ENCODE data around the gene SAMD5.
"Not testable (repeated sequence)": the region's sequence is repeated elsewhere in the genome, so short reads cannot be mapped to it uniquely, and the experiment has no call there.

Gene SAMD5

GRCh38 chr6:147528511-147529145 is 20.1 kb downstream of the SAMD5 start:
- DNase-seq, result no peak

- DNase-seq, result no peak
Observed at GRCh38 chr6:147530132-147531060, 21.9 kb downstream of the SAMD5 start.

DNA sequence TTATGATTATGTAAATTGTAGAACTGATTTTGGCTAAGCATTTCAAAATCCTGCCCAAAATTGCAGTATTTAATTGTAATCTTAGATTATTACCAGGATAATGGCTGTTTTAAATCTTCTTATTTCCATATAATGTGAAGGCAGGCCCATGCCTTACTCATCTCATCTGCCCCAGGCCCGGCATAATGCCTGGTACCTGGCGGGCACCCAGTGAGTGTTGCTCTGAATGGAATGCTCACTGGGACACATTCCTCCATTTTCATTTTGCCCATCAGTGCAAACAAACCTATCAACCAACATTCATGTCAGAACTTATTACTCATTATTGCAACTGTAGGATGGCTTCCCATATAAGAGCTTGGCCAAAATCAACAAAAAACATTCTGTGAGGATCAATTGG is 22.8 kb downstream of the SAMD5 start:
- DNase-seq, result no peak

DNA sequence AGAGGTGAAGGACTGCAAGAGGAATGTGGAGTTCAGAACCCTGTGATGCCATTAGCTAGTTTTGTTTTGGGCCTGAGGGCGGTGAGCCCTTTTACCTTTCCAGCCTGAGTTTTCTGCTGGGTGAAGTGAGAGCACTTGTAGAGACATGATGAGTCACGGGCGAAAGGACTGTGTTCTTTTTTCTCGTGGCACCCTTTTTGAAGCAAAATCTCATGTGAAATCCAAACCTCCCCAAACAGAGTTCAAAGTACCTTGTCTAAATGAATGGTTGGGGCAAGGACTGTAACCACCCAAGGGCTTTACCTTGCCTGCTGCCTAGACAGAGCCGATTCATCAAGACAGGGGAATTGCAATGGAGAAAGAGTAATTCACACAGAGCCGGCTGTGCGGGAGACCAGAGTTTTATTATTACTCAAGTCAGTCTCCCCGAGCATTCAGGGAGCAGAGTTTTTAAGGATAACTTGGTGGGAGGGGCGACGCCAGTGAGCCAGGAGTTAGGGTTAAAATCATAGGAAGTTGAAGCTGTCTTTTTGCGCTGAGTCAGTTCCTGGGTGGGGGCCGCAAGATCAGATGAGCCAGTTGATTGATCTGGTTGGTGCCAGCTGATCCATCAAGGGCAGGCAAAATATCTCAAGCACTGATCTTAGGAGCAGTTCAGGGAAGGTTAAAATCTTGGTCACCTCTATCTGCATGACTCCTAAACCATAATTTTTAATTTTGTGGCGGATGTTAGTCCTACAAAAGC is 25.8 kb downstream of the SAMD5 start:
- no peak for DNase-seq

GRCh38 chr6:147538821-147539220 is 30.3 kb downstream of the SAMD5 start:
- DNase-seq, result no peak

DNA sequence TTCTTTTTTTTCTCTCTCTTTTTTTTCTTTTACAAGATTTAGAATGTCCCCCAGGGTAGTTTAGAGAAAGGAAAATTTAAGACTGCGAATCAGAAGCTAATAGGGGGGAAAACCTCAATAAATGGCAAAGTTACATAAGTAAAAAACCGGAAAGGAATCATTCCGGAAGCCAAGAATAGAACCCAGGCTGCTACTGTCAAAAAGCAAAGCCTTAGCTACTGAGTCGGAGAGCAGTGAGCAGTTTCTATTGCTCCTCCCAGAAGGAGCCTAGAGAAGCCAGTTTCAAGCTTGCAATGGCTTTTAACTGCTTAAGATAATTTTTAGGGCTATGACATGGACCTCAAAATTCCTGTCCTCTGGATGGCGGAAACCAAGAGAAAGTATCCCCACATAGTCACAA is 31.6 kb downstream of the SAMD5 start:
- DNase-seq, result no peak

DNA sequence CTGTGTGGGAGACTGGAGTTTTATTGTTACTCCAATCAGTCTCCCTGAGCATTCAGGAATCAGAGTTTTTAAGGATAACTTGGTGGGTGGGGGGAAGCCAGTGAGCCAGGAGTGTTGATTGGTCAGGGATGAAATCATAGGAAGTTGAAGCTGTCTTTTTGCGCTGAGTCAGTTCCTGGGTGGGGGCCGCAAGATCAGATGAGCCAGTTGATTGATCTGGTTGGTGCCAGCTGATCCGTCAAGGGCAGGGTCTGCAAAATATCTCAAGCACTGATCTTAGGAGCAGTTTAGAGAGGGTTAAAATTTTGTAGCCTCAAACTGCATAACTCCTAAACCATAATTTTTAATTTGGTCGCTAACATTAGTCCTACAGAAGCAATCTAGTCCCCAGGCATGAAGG is 33.9 kb downstream of the SAMD5 start:
- not testable (repeated sequence) for DNase-seq

DNA sequence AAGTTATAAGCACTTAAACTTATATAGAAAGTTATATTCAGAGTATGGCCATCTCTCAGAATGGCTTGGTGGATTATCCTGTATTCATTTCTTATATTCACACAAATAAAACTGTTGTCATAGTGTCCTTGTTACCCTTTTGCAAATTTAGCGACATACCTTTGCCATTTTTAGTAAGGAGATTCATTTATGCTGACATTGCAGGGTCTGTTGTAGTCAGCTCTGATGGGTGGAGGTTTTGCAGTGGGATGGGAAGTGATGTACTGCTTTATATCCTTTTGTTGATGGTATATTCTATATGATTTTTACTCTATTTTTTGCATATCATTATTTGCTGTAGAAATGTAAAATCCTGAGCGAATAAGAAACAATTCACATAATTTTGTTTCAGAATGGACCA is 35.9 kb downstream of the SAMD5 start:
- no peak for DNase-seq

DNA sequence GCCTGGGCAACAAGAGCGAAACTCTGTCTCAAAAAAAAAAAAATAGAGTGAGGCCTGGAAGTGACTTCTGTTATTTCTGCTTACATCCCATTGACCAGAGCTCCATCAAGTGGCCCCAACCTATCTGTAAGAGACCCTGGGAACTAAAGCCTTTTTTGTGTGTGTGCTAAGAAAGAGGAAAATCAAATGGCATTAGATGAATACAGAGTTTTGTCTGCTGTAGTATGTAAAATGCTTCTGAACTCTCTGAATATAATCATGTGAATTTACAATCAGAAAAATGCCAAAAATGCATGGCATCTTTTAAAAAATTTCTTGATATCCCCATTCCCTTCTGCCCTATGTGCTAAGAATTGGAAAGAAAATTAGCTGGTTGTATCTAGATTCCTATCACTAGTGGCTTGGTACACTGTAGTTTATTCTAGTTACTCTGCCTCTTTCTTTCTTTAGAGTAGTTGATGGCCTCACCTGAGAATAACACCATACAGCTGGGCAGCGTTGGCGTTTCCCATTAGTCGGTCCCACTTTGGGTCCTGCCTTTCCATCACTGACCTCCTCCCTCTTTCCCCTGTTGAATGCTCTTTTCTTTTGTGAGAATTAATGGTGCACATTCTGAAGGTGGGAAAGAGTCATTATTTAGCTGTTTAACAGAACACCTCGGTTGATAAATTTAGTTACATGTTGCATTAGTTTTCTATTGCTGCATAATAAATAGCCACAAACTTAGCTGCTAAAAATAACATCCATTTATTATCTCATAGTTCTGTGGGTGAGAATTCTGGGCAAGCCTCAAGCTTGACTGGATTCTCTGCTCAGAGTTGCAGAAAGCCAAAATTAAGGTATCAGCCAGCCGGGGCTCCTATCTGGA is 38.2 kb downstream of the SAMD5 start:
- no peak for DNase-seq

- no peak for DNase-seq
Observed at GRCh38 chr6:147547369-147547902, 38.9 kb downstream of the SAMD5 start.

DNA sequence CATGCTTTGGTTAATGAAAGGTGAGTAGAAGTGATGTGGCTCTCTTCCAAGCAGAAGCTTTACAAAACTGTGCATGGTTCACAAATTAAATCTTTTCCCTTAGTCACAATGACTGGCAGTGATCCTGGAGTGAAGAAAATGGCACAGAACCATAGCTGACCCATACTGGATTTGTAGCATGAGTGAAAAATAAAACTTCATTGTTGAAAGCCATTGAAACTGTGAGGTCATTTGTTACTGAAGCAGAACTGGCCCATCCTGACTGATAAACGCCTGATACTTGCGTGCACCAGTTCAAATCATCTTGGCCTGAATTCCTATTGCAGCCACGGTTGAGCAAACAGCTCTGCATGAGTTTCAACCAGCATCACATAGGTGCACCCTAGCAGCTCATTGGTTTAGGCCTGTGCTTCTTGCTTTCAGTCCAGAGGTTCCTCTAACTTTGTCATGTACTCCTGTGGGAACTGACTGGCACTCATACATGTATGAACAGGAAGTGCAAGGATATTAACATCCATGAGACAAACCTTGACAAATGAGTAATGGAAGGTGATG is 40.5 kb downstream of the SAMD5 start:
- DNase-seq, result no peak

DNA sequence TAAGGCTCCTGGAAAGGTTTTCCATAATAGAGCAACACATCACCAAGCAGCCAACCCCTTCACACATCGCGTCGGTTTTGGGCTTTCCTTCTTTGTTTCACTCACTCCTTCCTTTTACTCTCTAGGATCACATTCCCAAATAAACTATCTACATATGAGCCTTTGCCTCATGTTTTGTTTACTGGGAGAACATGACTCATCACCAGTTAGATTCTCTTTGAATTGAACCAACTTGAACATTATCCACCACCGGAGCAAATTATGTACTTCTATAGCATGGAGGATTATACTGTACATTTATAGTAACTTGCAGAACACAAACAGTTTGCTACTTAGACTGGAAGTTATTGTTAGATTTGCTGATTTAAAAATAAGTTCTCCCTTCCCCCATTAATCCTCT is 41.0 kb downstream of the SAMD5 start:
- no peak for DNase-seq

DNA sequence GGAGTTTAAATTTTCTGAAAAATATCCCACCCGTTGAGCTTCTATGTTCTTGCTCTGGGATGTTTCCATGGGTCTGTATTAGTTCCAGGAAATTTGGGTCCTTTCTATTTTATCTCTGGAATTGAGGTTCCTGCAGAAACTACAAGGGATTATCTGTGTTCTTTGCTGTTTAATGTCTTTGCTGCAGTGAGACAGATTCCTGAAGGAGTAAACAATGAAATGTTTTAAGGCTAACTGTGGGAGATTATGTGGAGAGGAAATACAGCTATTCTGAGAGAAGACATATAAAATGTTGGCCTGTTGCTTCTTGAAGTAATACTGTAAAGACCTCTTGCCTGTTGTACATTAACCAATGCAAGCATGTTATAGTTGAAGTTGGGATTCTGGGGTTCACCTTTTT is 43.5 kb downstream of the SAMD5 start:
- no peak for DNase-seq

GRCh38 chr6:147553099-147553498 is 44.6 kb downstream of the SAMD5 start:
- no peak for DNase-seq

- no peak for DNase-seq
Observed at GRCh38 chr6:147554281-147554680, 45.8 kb downstream of the SAMD5 start.

DNA sequence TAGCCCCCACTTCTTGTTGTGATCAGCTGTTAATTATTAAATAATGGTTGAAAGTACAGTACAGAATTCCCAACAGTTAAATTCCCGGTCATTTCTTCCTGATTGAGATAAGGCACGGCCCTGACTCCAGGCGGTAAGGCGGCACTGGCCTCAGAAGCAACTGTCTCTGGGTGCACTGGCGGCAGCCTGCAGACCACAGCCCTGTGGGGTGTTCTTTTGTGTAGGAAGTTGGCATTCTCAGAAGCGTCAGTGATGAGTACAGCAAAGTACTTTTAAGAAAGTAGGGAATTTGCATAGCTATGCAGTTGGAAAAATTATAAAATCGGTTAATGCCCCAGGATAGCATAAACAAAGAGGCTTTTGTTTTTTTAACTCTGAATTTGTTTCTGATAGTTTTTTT is 50.5 kb downstream of the SAMD5 start:
- no peak for DNase-seq

DNA sequence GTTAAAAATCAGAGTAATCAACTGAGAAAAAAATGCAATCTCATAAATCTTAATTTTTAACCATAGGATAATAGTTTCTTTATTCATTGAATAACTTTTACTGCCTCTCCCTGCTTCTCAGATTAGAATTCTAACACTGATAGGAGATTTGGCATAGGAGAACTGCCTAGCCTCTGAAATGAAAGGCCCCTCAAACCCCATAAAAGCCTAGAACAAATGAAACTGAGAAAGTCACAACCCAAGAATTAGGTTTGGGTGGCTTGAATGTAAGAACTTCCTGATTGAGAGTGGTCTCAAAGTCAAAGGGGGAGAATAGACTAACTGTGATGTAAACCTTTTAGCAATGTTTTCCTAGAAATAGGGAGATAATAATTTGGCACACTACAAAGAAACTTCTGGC is 52.2 kb downstream of the SAMD5 start:
- no peak for DNase-seq

- DNase-seq, result no peak
Observed at GRCh38 chr6:147561726-147562125, 53.2 kb downstream of the SAMD5 start.

GRCh38 chr6:147563472-147563871 is 55.0 kb downstream of the SAMD5 start:
- DNase-seq, result no peak

- no peak for DNase-seq
Observed at GRCh38 chr6:147564556-147564955, 56.1 kb downstream of the SAMD5 start.

DNA sequence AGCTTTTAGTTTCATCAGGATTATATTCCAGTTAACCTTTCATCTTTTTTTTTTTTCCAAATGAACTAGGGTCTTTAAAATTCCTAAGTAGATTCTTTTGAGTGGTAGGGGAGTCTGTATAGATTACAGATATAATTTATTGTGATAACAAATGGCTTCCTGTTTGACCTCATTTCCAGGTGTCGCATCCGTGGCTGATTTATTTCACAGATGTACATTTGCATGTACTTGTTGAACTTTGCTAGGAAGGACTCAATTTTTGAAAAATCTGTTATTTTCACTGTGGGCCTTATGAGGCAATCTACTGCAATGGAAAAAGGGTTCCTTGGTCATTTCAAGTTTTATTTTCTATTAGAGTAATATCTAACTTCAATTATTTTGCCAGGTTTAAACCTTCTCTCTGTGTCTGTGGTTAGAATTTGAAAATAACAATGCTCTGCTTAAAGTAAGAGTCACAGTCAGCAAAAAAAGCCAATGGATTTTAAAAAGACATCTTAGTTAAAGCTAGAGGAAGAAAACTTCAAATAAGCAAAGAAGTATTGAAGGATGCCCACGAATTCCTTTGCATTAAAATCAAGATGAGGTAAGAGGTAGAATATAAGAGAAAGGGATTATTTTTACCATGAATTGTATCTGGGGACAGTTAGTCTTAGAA is 57.9 kb downstream of the SAMD5 start:
- no peak for DNase-seq

Measured in activated naive CD4-positive, alpha-beta T cell (primary cell).